HepG2 (cell line): ENCODE measurements around the gene ENTPD6. TPM values are rescaled to one million over a fixed set of nuclear protein-coding genes. Genes with fewer than 3 reads are reported as not detected.

Source experiments
- ZNF510 ChIP-seq: sonication (generic); formaldehyde crosslinking; IDR thresholded peaks from 2 replicates; pipeline ENCODE4 v1.4.0; 2020; ENCODE audit warnings: low read depth, mild to moderate bottlenecking, missing genetic modification reagents
- ZNF749 ChIP-seq: sonication (generic); formaldehyde crosslinking; IDR thresholded peaks from 2 replicates; pipeline ENCODE4 v1.8.0; 2022; ENCODE audit warnings: mild to moderate bottlenecking, missing genetic modification reagents, moderate library complexity, borderline replicate concordance
- polyA plus RNA-seq, 8 experiments: library from polyadenylated mRNA; depleted of rRNA in 3 of 8; stranded (reverse) in 7 of 8; unstranded in 1 of 8; fragments of >200 nt; fragmentation: Illumina TruSeq in 4 of 8; extraction: Trizol in 4 of 8; gene quantifications; 2 replicates each; pipeline versions ENCODE4 v1.2.1 to v1.2.3, GENCODE V29; 2011 to 2016; ENCODE audit warnings: low read depth in 4 of 8, missing spikeins in 1 of 8, mixed read lengths in 1 of 8; ENCODE audit not compliant: insufficient read depth in 1 of 8
- total RNA-seq, 5 experiments: library from RNA; depleted of rRNA; stranded (reverse); fragments of >200 nt; fragmentation: Illumina TruSeq; extraction: Trizol; gene quantifications; 2 replicates each; pipeline ENCODE4 v1.2.3, GENCODE V29; 2016; ENCODE audit warnings: low read depth in 1 of 5
- TF ChIP-seq, protein P1 (sequence below): sonication (generic); formaldehyde crosslinking; conservative IDR thresholded peaks from 2 replicates; pipeline ENCODE4 v1.4.0; 2020; ENCODE audit warnings: mild to moderate bottlenecking, missing genetic modification reagents, moderate library complexity
- TF ChIP-seq, protein P2 (sequence below), 2 experiments: fragments of 450-650 bp in 1 of 2; sonication (generic) in 1 of 2; formaldehyde crosslinking in 1 of 2; IDR thresholded peaks; 2 replicates each; pipeline versions ENCODE4 v1.6.1 to v1.8.0; 2016 to 2022; ENCODE audit warnings: antibody characterized with exemption in 1 of 2, mild to moderate bottlenecking in 1 of 2, missing genetic modification reagents in 1 of 2
- TF ChIP-seq, protein P3 (sequence below): IDR thresholded peaks from 2 replicates; pipeline ENCODE4 v1.6.1; 2012; ENCODE audit warnings: low read depth, low read length, improper control_type of control experiment
- TF ChIP-seq, protein P4 (sequence below): sonication (generic); formaldehyde crosslinking; conservative IDR thresholded peaks from 2 replicates; pipeline ENCODE4 v1.4.0; 2020; ENCODE audit warnings: missing genetic modification reagents
- TF ChIP-seq, protein P5 (sequence below): sonication (generic); formaldehyde crosslinking; IDR thresholded peaks from 2 replicates; pipeline ENCODE4 v1.4.0; 2020; ENCODE audit warnings: missing genetic modification reagents

ENTPD6 gene
- total and polyA plus RNA-seq, 2 of the 13 experiments (the other 11 are each of a cell fraction or from before 2014, with no cell fraction given) = 164 to 172 TPM

DNA sequence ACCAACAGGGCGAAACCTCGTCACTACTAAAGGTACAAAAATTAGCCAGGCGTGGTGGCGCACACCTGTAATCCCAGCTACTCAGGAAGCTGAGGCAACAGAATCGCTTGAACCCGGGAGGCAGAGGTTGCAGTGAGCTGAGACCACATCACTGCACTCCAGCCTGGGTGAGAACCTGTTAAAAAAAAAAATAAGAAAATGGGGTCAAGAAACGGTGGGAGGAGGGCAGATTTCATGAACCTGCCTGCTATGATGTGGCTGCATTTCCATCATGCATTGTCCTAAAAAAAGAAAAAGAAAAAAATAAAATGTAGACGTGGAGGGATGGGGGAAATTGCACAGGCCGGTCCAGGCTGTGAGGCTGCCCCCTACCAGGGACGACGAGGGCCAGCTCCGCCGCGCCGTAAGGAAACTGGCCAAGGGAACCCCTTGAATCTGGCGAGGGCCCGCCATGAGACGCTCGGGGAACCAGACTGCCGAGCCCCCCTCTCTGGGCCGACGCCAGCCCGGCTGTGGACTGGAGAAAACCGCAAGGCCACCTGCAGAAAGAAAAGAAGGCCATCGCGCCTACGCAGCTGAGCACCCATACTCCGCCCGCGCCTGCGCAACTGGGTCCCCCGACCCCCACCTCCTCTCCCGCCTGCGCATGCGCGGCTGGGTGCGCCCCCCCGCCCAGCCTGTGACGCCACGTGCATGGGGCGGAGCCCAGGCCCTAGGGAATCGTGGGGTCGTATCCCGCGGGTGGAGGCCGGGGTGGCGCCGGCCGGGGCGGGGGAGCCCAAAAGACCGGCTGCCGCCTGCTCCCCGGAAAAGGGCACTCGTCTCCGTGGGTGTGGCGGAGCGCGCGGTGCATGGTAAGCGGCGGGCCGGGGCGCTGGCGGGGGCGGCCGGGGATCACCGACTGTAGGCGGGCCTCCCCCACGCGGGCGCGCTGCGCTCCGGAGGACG, at the start of gene ENTPD6 (continued):
- peak; percentile 10; the same call in 1 of the 2 replicates for TF ChIP-seq ZNF749 (CRISPR knock-in tag)
- TF ChIP-seq, protein P1, sequence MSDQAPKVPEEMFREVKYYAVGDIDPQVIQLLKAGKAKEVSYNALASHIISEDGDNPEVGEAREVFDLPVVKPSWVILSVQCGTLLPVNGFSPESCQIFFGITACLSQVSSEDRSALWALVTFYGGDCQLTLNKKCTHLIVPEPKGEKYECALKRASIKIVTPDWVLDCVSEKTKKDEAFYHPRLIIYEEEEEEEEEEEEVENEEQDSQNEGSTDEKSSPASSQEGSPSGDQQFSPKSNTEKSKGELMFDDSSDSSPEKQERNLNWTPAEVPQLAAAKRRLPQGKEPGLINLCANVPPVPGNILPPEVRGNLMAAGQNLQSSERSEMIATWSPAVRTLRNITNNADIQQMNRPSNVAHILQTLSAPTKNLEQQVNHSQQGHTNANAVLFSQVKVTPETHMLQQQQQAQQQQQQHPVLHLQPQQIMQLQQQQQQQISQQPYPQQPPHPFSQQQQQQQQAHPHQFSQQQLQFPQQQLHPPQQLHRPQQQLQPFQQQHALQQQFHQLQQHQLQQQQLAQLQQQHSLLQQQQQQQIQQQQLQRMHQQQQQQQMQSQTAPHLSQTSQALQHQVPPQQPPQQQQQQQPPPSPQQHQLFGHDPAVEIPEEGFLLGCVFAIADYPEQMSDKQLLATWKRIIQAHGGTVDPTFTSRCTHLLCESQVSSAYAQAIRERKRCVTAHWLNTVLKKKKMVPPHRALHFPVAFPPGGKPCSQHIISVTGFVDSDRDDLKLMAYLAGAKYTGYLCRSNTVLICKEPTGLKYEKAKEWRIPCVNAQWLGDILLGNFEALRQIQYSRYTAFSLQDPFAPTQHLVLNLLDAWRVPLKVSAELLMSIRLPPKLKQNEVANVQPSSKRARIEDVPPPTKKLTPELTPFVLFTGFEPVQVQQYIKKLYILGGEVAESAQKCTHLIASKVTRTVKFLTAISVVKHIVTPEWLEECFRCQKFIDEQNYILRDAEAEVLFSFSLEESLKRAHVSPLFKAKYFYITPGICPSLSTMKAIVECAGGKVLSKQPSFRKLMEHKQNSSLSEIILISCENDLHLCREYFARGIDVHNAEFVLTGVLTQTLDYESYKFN (CRISPR knock-in tag) = peak; percentile 40
- TF ChIP-seq, protein P2, sequence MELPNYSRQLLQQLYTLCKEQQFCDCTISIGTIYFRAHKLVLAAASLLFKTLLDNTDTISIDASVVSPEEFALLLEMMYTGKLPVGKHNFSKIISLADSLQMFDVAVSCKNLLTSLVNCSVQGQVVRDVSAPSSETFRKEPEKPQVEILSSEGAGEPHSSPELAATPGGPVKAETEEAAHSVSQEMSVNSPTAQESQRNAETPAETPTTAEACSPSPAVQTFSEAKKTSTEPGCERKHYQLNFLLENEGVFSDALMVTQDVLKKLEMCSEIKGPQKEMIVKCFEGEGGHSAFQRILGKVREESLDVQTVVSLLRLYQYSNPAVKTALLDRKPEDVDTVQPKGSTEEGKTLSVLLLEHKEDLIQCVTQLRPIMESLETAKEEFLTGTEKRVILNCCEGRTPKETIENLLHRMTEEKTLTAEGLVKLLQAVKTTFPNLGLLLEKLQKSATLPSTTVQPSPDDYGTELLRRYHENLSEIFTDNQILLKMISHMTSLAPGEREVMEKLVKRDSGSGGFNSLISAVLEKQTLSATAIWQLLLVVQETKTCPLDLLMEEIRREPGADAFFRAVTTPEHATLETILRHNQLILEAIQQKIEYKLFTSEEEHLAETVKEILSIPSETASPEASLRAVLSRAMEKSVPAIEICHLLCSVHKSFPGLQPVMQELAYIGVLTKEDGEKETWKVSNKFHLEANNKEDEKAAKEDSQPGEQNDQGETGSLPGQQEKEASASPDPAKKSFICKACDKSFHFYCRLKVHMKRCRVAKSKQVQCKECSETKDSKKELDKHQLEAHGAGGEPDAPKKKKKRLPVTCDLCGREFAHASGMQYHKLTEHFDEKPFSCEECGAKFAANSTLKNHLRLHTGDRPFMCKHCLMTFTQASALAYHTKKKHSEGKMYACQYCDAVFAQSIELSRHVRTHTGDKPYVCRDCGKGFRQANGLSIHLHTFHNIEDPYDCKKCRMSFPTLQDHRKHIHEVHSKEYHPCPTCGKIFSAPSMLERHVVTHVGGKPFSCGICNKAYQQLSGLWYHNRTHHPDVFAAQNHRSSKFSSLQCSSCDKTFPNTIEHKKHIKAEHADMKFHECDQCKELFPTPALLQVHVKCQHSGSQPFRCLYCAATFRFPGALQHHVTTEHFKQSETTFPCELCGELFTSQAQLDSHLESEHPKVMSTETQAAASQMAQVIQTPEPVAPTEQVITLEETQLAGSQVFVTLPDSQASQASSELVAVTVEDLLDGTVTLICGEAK (IDR thresholded peaks at IDR 0.05) = no peak
- TF ChIP-seq, protein P2 (CRISPR knock-in tag; IDR thresholded peaks at IDR 0.05) = peak; percentile 53; the same call in 1 of the 2 replicates
- TF ChIP-seq, protein P3, sequence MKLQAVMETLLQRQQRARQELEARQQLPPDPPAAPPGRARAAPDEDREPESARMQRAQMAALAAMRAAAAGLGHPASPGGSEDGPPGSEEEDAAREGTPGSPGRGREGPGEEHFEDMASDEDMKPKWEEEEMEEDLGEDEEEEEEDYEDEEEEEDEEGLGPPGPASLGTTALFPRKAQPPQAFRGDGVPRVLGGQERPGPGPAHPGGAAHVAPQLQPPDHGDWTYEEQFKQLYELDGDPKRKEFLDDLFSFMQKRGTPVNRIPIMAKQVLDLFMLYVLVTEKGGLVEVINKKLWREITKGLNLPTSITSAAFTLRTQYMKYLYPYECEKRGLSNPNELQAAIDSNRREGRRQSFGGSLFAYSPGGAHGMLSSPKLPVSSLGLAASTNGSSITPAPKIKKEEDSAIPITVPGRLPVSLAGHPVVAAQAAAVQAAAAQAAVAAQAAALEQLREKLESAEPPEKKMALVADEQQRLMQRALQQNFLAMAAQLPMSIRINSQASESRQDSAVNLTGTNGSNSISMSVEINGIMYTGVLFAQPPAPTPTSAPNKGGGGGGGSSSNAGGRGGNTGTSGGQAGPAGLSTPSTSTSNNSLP = no peak
- TF ChIP-seq, protein P4, sequence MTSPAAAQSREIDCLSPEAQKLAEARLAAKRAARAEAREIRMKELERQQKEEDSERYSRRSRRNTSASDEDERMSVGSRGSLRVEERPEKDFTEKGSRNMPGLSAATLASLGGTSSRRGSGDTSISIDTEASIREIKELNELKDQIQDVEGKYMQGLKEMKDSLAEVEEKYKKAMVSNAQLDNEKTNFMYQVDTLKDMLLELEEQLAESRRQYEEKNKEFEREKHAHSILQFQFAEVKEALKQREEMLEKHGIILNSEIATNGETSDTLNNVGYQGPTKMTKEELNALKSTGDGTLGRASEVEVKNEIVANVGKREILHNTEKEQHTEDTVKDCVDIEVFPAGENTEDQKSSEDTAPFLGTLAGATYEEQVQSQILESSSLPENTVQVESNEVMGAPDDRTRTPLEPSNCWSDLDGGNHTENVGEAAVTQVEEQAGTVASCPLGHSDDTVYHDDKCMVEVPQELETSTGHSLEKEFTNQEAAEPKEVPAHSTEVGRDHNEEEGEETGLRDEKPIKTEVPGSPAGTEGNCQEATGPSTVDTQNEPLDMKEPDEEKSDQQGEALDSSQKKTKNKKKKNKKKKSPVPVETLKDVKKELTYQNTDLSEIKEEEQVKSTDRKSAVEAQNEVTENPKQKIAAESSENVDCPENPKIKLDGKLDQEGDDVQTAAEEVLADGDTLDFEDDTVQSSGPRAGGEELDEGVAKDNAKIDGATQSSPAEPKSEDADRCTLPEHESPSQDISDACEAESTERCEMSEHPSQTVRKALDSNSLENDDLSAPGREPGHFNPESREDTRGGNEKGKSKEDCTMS (CRISPR knock-in tag) = peak; percentile 69; the same call in 1 of the 2 replicates
- TF ChIP-seq ZNF510 (CRISPR knock-in tag) = peak; percentile 87; the same call in 1 of the 2 replicates
- TF ChIP-seq, protein P5, sequence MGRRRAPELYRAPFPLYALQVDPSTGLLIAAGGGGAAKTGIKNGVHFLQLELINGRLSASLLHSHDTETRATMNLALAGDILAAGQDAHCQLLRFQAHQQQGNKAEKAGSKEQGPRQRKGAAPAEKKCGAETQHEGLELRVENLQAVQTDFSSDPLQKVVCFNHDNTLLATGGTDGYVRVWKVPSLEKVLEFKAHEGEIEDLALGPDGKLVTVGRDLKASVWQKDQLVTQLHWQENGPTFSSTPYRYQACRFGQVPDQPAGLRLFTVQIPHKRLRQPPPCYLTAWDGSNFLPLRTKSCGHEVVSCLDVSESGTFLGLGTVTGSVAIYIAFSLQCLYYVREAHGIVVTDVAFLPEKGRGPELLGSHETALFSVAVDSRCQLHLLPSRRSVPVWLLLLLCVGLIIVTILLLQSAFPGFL (CRISPR knock-in tag) = no peak; the same call in 1 of the 2 replicates
